HFFc6 (cell line): ENCODE measurements around the gene BRSK1. TPM values are rescaled to one million over a fixed set of nuclear protein-coding genes. Genes with fewer than 3 reads are reported as not detected.

Experiments
- DNase-seq: peaks from one replicate; pipeline ENCODE4 v3.0.0-alpha.2; 2018
- H3K27ac Mint-ChIP-seq: 2 replicates; pipeline ENCODE4 v1.8.0; 2020; ENCODE audit warnings: mild to moderate bottlenecking, mixed read lengths
- H3K27me3 Mint-ChIP-seq: 2 replicates; pipeline ENCODE4 v1.8.0; 2021; ENCODE audit warnings: mild to moderate bottlenecking, moderate library complexity, mixed read lengths; ENCODE audit not compliant: insufficient read depth
- H3K36me3 Mint-ChIP-seq: 2 replicates; pipeline ENCODE4 v1.8.0; 2021; ENCODE audit warnings: low read depth, mixed read lengths
- H3K4me1 Mint-ChIP-seq: 2 replicates; pipeline ENCODE4 v1.8.0; 2020; ENCODE audit warnings: low read depth, mixed read lengths
- H3K4me3 Mint-ChIP-seq: 2 replicates; pipeline ENCODE4 v1.8.0; 2020; ENCODE audit warnings: mild to moderate bottlenecking, moderate library complexity, mixed read lengths
- H3K9me3 Mint-ChIP-seq: 2 replicates; pipeline ENCODE4 v1.8.0; 2020; ENCODE audit warnings: mild to moderate bottlenecking, mixed read lengths
- total RNA-seq, 6 experiments: library from RNA; stranded (reverse); fragmentation: NEBNext Ultra II Directional; extraction: Animal tissue kit (Norgen Biotek cat#: 25700); gene quantifications; 2 replicates in 1 of 6; 3 replicates in 5 of 6; pipeline ENCODE4 v1.2.3, GENCODE V29; 2021
- TF ChIP-seq, protein P1 (sequence below): fragments of 200-600 bp; sonication (generic); IDR thresholded peaks from 2 replicates; pipeline ENCODE4 v1.5.0; 2021; ENCODE audit warnings: antibody characterized with exemption, mild to moderate bottlenecking

Gene BRSK1
- total RNA-seq, 6 experiments from 2014 or later, result 10.9 to 12.0 (median 11.3) TPM

DNA sequence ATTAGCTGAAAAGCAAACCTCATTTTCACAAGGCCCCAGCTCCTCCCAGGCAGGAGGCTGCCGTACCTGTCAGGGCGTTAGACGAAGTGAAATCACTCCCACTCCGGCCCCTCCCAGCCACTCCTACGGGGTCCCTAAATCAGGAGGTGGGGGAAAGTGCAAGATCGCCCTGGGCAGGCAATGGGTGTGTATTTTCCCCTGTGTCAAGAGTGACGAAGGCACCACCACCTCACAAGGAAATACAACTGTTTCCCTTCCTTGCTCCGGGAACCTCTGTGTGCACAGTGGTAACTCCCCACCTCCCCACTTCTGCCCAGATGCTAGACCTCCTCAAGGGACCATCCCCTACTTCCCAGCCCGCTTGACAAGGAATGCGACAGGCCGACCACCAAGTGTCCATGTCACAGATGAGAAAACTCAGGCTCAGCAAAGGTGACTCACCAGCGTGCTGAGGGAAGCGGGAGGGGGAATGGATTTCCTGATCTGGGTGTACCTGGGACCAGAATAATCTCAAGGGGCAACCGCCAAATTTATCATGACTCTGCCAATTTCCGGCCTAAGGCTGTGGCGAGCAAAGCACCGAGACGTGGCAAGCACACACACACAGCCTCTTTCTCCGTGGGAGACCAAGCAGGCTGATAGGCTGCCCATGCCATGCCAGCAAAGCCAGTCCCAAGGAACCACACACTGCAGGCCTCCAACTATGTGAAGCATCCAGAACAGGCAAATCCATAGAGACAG is 32.3 kb upstream of the BRSK1 start:
- TF ChIP-seq, protein P1, sequence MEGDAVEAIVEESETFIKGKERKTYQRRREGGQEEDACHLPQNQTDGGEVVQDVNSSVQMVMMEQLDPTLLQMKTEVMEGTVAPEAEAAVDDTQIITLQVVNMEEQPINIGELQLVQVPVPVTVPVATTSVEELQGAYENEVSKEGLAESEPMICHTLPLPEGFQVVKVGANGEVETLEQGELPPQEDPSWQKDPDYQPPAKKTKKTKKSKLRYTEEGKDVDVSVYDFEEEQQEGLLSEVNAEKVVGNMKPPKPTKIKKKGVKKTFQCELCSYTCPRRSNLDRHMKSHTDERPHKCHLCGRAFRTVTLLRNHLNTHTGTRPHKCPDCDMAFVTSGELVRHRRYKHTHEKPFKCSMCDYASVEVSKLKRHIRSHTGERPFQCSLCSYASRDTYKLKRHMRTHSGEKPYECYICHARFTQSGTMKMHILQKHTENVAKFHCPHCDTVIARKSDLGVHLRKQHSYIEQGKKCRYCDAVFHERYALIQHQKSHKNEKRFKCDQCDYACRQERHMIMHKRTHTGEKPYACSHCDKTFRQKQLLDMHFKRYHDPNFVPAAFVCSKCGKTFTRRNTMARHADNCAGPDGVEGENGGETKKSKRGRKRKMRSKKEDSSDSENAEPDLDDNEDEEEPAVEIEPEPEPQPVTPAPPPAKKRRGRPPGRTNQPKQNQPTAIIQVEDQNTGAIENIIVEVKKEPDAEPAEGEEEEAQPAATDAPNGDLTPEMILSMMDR, result no peak
- Mint-ChIP-seq H3K4me3 (no peak overlapping the region), H3K36me3 (0 out of 2 replicates have a peak, but pooled peaks cover 8% of the 10 kb centered on the region), H3K9me3 (no peaks in the 10 kb centered on the region), H3K27ac (peak overlapping the region; percentile 57), H3K27me3 (no peaks in the 10 kb centered on the region; the same call in none of the 2 replicates), H3K4me1 (peaks cover 51% of the 10 kb centered on the region)
- no peak for DNase-seq

DNA sequence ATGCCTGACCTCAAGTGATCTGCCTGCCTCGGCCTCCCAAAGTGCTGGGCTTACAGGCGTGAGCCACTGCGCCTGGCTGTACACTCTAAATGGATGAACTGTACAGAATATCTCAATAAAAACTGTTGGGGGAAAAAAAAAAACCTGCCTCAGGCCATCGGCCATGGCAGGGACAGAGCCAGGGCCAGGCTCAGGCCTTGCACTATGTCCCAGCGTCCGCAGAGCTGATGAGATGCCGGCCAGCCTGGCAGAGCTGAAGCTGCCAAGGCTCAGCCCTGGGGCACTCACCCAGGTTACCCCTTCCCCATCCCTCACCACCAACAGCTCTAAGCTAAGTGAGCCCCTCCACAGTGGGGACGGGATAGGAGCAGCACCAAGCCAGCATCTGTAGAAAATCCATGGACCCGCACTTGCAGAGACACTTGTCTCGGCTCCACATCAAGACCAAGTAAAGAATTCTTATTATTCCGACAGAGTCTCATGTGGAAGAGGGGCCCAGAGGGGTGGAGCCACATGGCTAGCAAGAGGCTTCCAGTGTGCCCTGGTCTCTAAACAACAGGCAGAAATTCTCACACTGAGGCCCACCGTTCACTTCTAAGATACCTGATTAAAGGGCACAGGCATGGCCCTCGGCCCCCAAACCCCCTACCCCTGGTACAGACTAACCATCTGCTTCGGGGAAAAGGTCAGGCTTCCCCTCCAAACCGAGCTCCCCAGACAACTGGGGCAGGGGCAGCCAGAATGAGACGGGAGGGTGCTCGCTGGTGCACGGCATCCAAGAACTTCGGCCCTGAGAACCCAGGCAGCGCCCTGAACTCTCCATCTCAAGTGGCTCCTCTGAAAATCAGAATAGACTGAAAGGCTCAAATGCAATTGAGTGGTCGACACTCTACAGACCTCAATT is 30.8 kb upstream of the BRSK1 start:
- no peak for DNase-seq
- peaks cover 59% of the 10 kb centered on the region for H3K4me1 Mint-ChIP-seq
- TF ChIP-seq, protein P1, result no peak
- no peaks in the 10 kb centered on the region; the same call in none of the 2 replicates for H3K27me3 Mint-ChIP-seq
- H3K36me3 Mint-ChIP-seq, result peaks cover 20% of the 10 kb centered on the region; the same call in 1 of the 2 replicates
- no peaks in the 10 kb centered on the region for H3K9me3 Mint-ChIP-seq
- H3K27ac Mint-ChIP-seq, result no peak overlapping the region
- no peak overlapping the region for H3K4me3 Mint-ChIP-seq

DNA sequence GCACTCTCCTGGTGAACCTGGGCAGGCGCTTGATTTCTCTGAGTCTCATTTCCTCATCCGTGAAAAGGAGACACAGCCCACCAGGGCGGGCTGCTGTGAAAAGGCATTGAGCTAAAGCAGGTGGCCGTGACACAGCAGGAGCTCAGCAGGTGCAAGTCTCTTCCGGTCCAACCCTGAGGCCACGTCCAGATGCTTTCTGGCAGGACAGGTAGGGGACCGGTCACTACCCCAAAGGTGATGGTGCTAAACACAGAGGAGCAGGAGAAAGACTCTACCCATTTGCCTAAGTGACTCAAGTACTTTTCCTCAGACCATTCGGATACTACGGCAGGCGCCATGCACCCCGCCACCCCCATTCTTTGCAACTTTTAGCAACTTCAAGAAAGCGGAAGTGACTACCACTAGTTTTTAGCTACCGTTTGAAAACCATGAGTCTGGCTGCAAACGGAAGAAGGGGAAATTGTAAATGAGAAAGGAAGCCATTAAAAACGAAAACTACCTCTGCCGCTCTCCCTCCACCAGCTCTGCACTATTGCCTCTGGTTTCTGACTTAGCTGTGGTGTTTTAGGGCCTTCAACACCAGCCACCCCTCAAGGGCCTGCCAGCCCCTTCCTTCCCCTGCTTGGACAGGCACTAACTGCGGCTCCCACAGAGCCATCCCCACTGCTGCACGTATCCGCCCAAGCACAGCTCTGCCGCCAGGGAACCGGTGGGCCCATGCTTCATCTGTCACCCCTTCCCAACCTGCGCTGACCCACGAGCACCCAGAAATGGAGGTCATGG is 29.8 kb upstream of the BRSK1 start:
- H3K27ac Mint-ChIP-seq, result no peak overlapping the region

DNA sequence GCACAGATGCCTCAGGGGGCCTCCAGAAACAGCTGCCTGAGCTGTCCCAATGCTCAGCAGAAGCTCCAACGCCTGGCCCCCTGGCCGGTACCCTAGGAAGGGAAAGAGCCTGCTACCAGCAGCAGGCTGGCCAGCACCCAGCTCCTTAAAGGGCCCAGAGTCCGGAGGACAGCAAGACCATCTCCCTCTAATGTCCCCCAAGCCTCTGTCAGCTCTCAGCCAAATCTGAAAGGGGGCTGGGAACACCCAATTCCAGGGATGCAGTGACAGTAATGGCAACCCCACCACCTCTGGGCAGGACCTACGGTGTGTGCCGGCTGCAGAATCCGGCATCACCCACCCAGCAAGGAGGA is 29.2 kb upstream of the BRSK1 start:
- Mint-ChIP-seq H3K4me3 (no peak overlapping the region), H3K27ac (no peak overlapping the region), H3K27me3 (no peaks in the 10 kb centered on the region; the same call in none of the 2 replicates), H3K36me3 (peaks cover 20% of the 10 kb centered on the region; the same call in 1 of the 2 replicates), H3K4me1 (peaks cover 53% of the 10 kb centered on the region), H3K9me3 (no peaks in the 10 kb centered on the region)
- TF ChIP-seq, protein P1, result no peak
- no peak for DNase-seq

More for the DNA sequence above, 29.8 kb upstream of the BRSK1 start:
- H3K27me3 Mint-ChIP-seq, result no peaks in the 10 kb centered on the region; the same call in none of the 2 replicates
- H3K4me3 Mint-ChIP-seq, result no peak overlapping the region
- DNase-seq, result no peak
- H3K4me1 Mint-ChIP-seq, result peaks cover 50% of the 10 kb centered on the region
- H3K36me3 Mint-ChIP-seq, result peaks cover 20% of the 10 kb centered on the region; the same call in 1 of the 2 replicates
- TF ChIP-seq, protein P1, result no peak
- H3K9me3 Mint-ChIP-seq, result no peaks in the 10 kb centered on the region
